ENCODE data around the gene CELF2.

DNA sequence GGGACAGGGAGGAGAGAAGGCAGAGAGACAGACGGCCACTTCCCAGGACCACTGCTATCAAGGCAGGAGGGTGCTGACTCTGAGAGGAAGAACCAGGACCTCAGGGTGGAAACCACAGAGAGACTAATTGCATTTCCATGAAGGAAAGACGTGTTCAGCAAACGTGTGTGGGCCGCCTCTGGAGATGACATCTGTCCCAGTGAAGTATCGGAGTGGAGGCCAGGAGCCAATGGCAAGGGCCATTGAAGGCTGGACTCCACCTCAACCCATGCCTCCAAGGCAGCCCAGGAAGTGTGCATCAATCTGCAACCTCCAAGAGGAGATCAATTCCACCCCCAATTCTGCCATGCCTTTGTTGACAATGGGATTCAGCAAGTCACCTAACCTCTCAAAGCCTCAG lies 363.8 kb downstream of the CELF2 start:
- TF ChIP-seq EP300 (IDR thresholded peaks at IDR 0.05) (no peak), POLR2A (IDR thresholded peaks at IDR 0.05) (no peak)
- TF ChIP-seq, protein P1, sequence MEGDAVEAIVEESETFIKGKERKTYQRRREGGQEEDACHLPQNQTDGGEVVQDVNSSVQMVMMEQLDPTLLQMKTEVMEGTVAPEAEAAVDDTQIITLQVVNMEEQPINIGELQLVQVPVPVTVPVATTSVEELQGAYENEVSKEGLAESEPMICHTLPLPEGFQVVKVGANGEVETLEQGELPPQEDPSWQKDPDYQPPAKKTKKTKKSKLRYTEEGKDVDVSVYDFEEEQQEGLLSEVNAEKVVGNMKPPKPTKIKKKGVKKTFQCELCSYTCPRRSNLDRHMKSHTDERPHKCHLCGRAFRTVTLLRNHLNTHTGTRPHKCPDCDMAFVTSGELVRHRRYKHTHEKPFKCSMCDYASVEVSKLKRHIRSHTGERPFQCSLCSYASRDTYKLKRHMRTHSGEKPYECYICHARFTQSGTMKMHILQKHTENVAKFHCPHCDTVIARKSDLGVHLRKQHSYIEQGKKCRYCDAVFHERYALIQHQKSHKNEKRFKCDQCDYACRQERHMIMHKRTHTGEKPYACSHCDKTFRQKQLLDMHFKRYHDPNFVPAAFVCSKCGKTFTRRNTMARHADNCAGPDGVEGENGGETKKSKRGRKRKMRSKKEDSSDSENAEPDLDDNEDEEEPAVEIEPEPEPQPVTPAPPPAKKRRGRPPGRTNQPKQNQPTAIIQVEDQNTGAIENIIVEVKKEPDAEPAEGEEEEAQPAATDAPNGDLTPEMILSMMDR (IDR thresholded peaks at IDR 0.05) = no peak
